Measurements from ENCODE around the gene ZNF410. TPM values are rescaled to one million over a fixed set of nuclear protein-coding genes. Genes with fewer than 3 reads are reported as not detected.

ZNF410 gene
- total and polyA plus RNA-seq, 2 of the 8 experiments (the other 6 are each of a cell fraction or from before 2014, with no cell fraction given): 11.2 to 18.9 TPM

DNA sequence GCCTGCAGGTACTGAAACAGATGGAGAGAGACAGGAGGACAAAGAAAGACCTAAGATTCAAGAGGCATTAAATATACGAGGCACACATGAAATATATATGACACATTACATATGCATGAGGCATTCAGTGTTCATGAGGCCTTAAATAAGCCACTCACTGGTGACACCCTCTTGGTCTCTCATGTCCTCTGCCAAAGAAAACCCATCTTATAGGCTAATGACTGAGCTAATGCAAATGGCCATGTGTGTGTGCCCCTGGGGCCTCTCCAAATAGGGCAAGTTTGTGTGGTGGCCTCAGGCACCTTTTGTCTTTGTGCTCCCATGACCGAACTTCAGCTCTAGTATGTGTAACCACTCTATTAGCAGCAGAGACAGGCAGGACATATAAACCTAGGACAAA is 82.2 kb downstream of the ZNF410 start (continued):
- TF ChIP-seq CHD2 (IDR thresholded peaks at IDR 0.05; ENCODE audit: low read length) (no peak), FOSL1 (IDR thresholded peaks at IDR 0.05; ENCODE audit: insufficient read depth, low read depth, low read length) (no peak)

All from H1 (cell line).